ENCODE data around the gene TLDC2. TPM values are rescaled to one million over a fixed set of nuclear protein-coding genes. Genes with fewer than 3 reads are reported as not detected.
A peak's percentile ranks its signal among the peaks of the same experiment; 100 is the strongest.
"Not testable (repeated sequence)": the region's sequence is repeated elsewhere in the genome, so short reads cannot be mapped to it uniquely, and the experiment has no call there.

Gene TLDC2
- total and polyA plus RNA-seq, 8 donors: 0.13 to 15.1 (median 1.0) TPM; not detected in 2

- no peak for DNase-seq
- Histone ChIP-seq H3K36me3 (peaks cover 39 to 98% (median 82%) of the 10 kb centered on the region in 4 donors), H3K4me3 (no peak overlapping the region), H3K27me3 (no peaks in the 10 kb centered on the region), H3K4me1 (peaks cover 15 to 71% (median 39%) of the 10 kb centered on the region in 4 donors), H3K27ac (peak overlapping the region in 2 of 5 donors; percentile 24 to 36), H3K9me3 (no peaks in the 10 kb centered on the region)
- intact Hi-C loops (cut with DNase I; ENCODE audit: low total_unique reads): no loop called here
- 38 to 49% (median 44%) methylated on average over 10 to 11 of the region's 11 CpGs for WGBS, 5 donors
- peak in 1 of 3 donors; percentile 18 for TF ChIP-seq POLR2AphosphoS5 (IDR thresholded peaks at IDR 0.05)
- TF ChIP-seq, protein P1, sequence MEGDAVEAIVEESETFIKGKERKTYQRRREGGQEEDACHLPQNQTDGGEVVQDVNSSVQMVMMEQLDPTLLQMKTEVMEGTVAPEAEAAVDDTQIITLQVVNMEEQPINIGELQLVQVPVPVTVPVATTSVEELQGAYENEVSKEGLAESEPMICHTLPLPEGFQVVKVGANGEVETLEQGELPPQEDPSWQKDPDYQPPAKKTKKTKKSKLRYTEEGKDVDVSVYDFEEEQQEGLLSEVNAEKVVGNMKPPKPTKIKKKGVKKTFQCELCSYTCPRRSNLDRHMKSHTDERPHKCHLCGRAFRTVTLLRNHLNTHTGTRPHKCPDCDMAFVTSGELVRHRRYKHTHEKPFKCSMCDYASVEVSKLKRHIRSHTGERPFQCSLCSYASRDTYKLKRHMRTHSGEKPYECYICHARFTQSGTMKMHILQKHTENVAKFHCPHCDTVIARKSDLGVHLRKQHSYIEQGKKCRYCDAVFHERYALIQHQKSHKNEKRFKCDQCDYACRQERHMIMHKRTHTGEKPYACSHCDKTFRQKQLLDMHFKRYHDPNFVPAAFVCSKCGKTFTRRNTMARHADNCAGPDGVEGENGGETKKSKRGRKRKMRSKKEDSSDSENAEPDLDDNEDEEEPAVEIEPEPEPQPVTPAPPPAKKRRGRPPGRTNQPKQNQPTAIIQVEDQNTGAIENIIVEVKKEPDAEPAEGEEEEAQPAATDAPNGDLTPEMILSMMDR (IDR thresholded peaks at IDR 0.05): no peak
Measured at GRCh38 chr20:36932476-36933426, 56.8 kb downstream of the TLDC2 start.

- H3K27ac ChIP-seq: peak overlapping the region in 1 of 5 donors; percentile 24
- H3K4me3 ChIP-seq; intact Hi-C loops (cut with DNase I; ENCODE audit: low total_unique reads); H3K27me3 ChIP-seq; DNase-seq; H3K9me3 ChIP-seq: not testable (repeated sequence)
- WGBS, 5 donors: 92 to 98% (median 96%) methylated on average over 16 of the region's 16 CpGs
- H3K4me1 ChIP-seq: peaks cover 19 to 79% (median 47%) of the 10 kb centered on the region in 4 donors
- H3K36me3 ChIP-seq: peaks cover 31 to 98% (median 82%) of the 10 kb centered on the region in 4 donors
Measured at GRCh38 chr20:36933571-36933970, 57.6 kb downstream of the TLDC2 start.

GRCh38 chr20:36936341-36936740, 60.4 kb downstream of the TLDC2 start:
- no peaks in the 10 kb centered on the region for H3K27me3 ChIP-seq
- WGBS, 5 donors: 80 to 98% (median 96%) methylated on average over 8 of the region's 8 CpGs
- TF ChIP-seq, protein P1 (IDR thresholded peaks at IDR 0.05): no peak
- TF ChIP-seq POLR2A (IDR thresholded peaks at IDR 0.05) (no peak), EP300 (IDR thresholded peaks at IDR 0.05) (no peak), POLR2AphosphoS5 (IDR thresholded peaks at IDR 0.05) (no peak)
- peaks cover 27 to 82% (median 59%) of the 10 kb centered on the region in 4 donors for H3K4me1 ChIP-seq
- peak overlapping the region in 1 of 4 donors; percentile 3 for H3K4me3 ChIP-seq
- peaks cover 14 to 92% (median 70%) of the 10 kb centered on the region in 4 donors for H3K36me3 ChIP-seq
- no peak for DNase-seq
- intact Hi-C loops (cut with DNase I; ENCODE audit: low total_unique reads): no loop called here
- no peaks in the 10 kb centered on the region for H3K9me3 ChIP-seq
- peak overlapping the region in 4 of 5 donors; percentile 41 to 69 (median 63) for H3K27ac ChIP-seq

- intact Hi-C loops (cut with DNase I; ENCODE audit: low total_unique reads); H3K27me3 ChIP-seq; DNase-seq; H3K9me3 ChIP-seq: not testable (repeated sequence)
- Histone ChIP-seq H3K27ac (peak overlapping the region in 4 of 5 donors; percentile 41 to 69 (median 63)), H3K36me3 (peaks cover 10 to 92% (median 65%) of the 10 kb centered on the region in 4 donors), H3K4me1 (peaks cover 31 to 82% (median 61%) of the 10 kb centered on the region in 4 donors), H3K4me3 (peak overlapping the region in 1 of 4 donors; percentile 3)
- 77 to 93% (median 86%) methylated on average over 9 of the region's 9 CpGs for WGBS, 5 donors
Measured at GRCh38 chr20:36936761-36937401, 60.9 kb downstream of the TLDC2 start.

- TF ChIP-seq POLR2AphosphoS5 (IDR thresholded peaks at IDR 0.05): no peak
- no peak for TF ChIP-seq POLR2A (IDR thresholded peaks at IDR 0.05)
- TF ChIP-seq, protein P1 (IDR thresholded peaks at IDR 0.05): no peak
- no peak for TF ChIP-seq EP300 (IDR thresholded peaks at IDR 0.05)
- intact Hi-C loops (cut with DNase I; ENCODE audit: low total_unique reads): no loop called here
- Histone ChIP-seq H3K36me3 (peaks cover 9 to 92% (median 64%) of the 10 kb centered on the region in 4 donors), H3K4me1 (peaks cover 32 to 82% (median 64%) of the 10 kb centered on the region in 4 donors), H3K9me3 (no peaks in the 10 kb centered on the region), H3K4me3 (no peak overlapping the region), H3K27me3 (no peaks in the 10 kb centered on the region), H3K27ac (peak overlapping the region in 4 of 5 donors; percentile 24 to 69 (median 51))
- no peak for DNase-seq
Measured at GRCh38 chr20:36937402-36937770, 61.4 kb downstream of the TLDC2 start.

All from stomach (tissue), 9 donors.